GM18505 (cell line): Measurements from ENCODE around the gene TANGO2.

Source experiments
- ATAC-seq: cut with Tn5 transposase; IDR thresholded peaks from one replicate; pipeline ENCODE4 v1.9.1; 2021; ENCODE audit not compliant: unreplicated experiment
- POLR2A ChIP-seq: IDR thresholded peaks from 4 replicates; pipeline ENCODE4 v1.6.1; 2011; ENCODE audit warnings: borderline replicate concordance; ENCODE audit not compliant: insufficient read depth, insufficient read length; ENCODE audit errors: extremely low read depth

TANGO2 gene

GRCh38 chr22:20016734-20017621, 3.9 kb upstream of the TANGO2 start, which contains the start of gene ARVCF:
Gene ARVCF (minus strand): TSS chr22:20016823. CDS start chr22:19990794, 26,029 bp downstream.
- ATAC-seq: peak; percentile 37
- no peak for TF ChIP-seq POLR2A

GRCh38 chr22:20017622-20017958, 3.3 kb upstream of the TANGO2 start:
- no peak for ATAC-seq
- no peak for TF ChIP-seq POLR2A

DNA sequence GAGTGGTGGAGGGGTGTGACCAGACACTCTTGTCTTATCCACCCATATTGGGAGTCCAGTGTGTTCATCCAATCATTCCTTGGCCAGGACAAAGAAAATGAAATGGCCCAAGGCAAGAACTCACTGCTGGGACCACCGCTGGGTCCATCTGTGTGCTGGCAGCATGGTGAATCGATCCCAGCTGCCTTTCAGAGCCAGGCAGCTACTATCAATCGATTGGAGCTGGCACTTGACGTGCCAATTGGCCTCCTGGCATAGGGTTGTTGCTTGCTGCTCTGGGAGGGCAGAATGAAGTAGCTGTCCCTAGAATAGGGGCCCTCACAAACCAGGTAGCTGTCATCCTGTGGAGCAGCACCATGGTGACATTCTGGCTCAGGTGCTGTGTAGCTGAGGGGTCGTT, 2.9 kb upstream of the TANGO2 start:
- no peak for TF ChIP-seq POLR2A
- no peak for ATAC-seq

GRCh38 chr22:20019661-20020532, 1.0 kb upstream of the TANGO2 start:
- ATAC-seq: no peak
- no peak for TF ChIP-seq POLR2A

DNA sequence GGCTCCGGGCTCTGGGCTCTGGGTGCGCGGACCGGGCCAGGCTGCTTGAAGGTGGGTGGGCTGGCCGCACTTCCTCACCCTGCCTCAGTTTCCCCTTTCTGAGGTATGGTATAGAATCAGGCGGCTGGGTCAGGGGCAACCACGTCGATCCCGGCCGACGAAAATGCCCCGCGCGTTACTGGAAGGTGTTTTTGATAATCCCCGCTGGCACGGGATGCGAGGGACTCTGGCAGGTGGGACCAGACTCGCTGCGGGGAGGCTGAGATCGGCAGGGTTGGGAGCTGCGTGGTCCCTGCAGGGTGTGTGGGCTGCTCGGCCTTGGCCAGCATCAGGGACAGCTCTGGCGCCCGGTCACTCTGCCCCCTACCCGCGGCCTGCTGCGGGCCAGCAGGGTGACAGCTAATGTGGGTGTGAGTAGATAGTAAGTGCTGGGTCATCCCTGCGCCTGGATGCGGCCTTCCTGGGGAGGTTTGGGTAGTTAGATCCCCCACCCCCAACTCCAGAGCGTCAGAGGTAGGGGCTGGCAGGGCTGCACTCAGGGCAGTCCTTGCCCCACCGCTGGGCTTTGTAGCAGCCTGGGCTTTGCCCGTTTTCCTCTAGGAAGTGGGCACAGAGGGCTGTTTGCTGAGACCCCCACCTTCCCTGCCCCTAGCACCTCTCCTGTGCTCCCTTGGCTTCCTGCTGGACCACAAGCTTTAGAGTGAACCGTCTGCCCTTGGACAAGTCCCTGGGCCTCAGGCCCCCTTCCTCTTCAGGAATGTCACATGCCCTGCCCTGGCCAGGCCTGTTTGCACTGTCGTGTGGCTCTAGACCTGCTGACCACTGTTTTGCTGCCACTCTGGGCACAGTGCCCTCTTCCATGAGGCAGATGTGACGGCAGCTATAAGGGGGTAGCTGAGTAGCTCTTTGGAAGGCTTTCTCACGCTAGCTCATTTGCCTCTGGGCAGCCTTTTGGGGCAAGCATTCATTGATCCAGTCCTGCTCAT, 579 bp downstream of the TANGO2 start:
- peak; percentile 5 for ATAC-seq
- TF ChIP-seq POLR2A: no peak

DNA sequence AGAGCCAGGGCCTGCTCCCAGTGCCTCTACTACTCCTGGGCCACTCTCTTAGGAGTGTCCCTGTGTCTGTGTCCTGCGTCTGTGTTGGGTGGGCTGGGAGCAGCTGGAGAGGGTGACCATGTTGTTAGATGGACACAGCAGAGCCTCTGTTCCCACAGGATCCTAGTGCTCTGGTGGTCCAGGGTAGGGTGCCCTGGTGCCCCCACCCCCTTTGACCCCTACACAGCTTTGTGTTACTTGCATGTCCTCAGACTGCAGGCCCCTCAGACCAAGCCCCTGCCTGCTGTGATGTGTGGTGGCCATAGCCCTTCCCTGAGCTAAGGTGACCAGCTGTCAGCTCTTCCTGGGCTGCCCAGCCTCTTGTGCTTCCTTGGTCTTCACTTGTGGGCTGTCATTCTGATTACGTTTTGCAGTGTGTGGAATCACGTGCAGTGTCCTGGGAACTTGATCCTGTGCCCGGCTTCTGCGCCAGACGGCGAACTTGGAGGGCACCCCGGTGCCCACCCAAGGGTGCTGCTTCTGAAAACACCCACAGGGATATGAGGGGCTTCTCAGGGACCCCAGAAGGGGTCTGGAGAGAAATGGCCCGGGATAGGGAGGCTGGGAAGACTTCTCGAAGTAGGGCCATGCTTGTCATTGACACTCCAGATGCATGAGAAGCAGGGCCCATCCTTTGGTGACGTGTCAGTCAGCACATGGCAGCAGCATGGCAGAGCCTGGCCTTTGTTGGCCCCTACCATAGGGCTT, 1.5 kb downstream of the TANGO2 start:
- TF ChIP-seq POLR2A: no peak

DNA sequence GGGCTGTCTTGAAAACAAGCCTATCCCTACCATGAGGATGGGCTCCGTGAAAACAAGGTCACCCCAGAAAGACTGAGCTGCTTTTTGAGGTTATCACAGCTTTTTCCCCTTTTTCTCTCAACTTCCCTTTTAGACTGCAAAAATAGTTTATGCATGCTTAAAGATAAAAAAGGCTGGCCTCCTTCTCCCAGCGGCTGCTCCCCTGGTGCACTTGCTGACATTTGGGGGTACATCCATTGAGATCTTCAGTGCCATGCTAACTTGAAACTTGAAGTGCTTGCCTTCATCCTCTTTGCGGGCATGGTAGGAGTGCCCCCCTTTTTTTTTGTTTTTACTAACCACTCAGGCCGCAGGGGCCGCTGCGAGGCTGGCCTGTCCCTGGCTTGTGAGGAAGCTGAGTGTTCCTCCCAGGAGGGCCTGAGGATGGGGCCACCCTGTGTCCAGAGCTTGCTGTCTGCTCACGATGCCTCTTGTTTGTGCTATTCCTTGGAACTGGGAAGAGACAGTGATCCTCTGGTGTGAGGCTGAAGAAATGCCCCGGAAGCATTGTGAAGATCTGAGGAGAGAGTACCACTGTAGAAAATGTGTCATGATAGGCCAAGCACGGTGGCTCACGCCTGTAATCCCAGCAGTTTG, 2.2 kb downstream of the TANGO2 start:
- ATAC-seq: no peak
- no peak for TF ChIP-seq POLR2A

More for the DNA sequence above, 1.5 kb downstream of the TANGO2 start:
- no peak for ATAC-seq

DNA sequence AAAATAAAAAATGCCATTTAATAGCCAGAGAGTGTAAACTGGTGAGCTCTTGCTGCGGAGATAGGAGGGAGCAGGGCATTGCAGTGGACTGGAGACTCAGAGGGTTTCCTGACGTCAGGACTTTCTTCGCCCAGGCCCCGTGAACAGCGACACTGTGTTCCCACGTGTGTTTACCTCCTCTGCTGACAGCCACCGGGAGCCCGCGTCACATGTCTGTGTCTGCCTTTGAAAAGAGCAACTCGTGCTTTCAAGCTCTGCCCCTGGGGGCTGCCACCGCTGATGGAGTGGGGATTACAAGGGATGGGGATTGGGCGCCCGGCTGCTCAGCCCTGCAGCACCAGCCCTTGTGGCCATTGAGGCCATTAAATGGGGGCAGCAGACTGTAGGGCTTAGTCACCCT, 3.3 kb downstream of the TANGO2 start:
- no peak for TF ChIP-seq POLR2A
- no peak for ATAC-seq

- ATAC-seq: no peak
- TF ChIP-seq POLR2A: no peak
Observed at GRCh38 chr22:20024650-20025397, 3.9 kb downstream of the TANGO2 start.

- ATAC-seq: no peak
Observed at GRCh38 chr22:20025401-20026203, 4.7 kb downstream of the TANGO2 start.

More at GRCh38 chr22:20025401-20026203, 4.7 kb downstream of the TANGO2 start:
- no peak for TF ChIP-seq POLR2A
